ENCODE data around the gene HOXC12. TPM values are rescaled to one million over a fixed set of nuclear protein-coding genes. Genes with fewer than 3 reads are reported as not detected.

Gene HOXC12
- polyA plus RNA-seq, 1 experiment = 0.06 TPM

GRCh38 chr12:53975064-53975471 is 20.4 kb downstream of the HOXC12 start:
- H3K4me3 ChIP-seq (ENCODE audit: low read depth, low read length) = peak overlapping the region; percentile 64
- TF ChIP-seq, protein P1, sequence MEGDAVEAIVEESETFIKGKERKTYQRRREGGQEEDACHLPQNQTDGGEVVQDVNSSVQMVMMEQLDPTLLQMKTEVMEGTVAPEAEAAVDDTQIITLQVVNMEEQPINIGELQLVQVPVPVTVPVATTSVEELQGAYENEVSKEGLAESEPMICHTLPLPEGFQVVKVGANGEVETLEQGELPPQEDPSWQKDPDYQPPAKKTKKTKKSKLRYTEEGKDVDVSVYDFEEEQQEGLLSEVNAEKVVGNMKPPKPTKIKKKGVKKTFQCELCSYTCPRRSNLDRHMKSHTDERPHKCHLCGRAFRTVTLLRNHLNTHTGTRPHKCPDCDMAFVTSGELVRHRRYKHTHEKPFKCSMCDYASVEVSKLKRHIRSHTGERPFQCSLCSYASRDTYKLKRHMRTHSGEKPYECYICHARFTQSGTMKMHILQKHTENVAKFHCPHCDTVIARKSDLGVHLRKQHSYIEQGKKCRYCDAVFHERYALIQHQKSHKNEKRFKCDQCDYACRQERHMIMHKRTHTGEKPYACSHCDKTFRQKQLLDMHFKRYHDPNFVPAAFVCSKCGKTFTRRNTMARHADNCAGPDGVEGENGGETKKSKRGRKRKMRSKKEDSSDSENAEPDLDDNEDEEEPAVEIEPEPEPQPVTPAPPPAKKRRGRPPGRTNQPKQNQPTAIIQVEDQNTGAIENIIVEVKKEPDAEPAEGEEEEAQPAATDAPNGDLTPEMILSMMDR (IDR thresholded peaks at IDR 0.05; ENCODE audit: insufficient read depth, low read depth, low read length) = no peak
- ChIA-PET CTCF (interaction anchor here (0.6 to 2.3 kb wide), 5 partner anchors 10 to 362 kb away, joined by 3 to 14 read pairs (median 3); partner anchors contain the start of gene HOXC10), POLR2A (no interaction called here)
- H3K36me3 ChIP-seq (ENCODE audit: control insufficient read depth, insufficient read depth, low read length) = no peaks in the 10 kb centered on the region
- no peaks in the 10 kb centered on the region; the same call in none of the 2 replicates for H3K27me3 ChIP-seq (ENCODE audit: control insufficient read depth, insufficient read depth, low read length)
- DNase-seq (ENCODE audit: low read depth) = no peak

- H3K4me3 ChIP-seq (ENCODE audit: low read depth, low read length) = peak overlapping the region; percentile 64
- CTCF ChIA-PET = interaction anchor here (0.6 to 2.3 kb wide), 5 partner anchors 9 to 362 kb away, joined by 3 to 14 read pairs (median 4); partner anchors contain the start of genes HOXC10 and HOXC9
- TF ChIP-seq, protein P1 (IDR thresholded peaks at IDR 0.05; ENCODE audit: insufficient read depth, low read depth, low read length) = no peak
- DNase-seq (ENCODE audit: low read depth) = no peak
- POLR2A ChIA-PET = no interaction called here
- H3K36me3 ChIP-seq (ENCODE audit: control insufficient read depth, insufficient read depth, low read length) = no peaks in the 10 kb centered on the region
- no peaks in the 10 kb centered on the region; the same call in none of the 2 replicates for H3K27me3 ChIP-seq (ENCODE audit: control insufficient read depth, insufficient read depth, low read length)
Observed at GRCh38 chr12:53975479-53976152, 20.9 kb downstream of the HOXC12 start.

- DNase-seq (ENCODE audit: low read depth) = peak; percentile 75
- TF ChIP-seq, protein P1 (IDR thresholded peaks at IDR 0.05; ENCODE audit: insufficient read depth, low read depth, low read length) = no peak
- Histone ChIP-seq H3K27me3 (ENCODE audit: control insufficient read depth, insufficient read depth, low read length) (no peaks in the 10 kb centered on the region; the same call in none of the 2 replicates), H3K36me3 (ENCODE audit: control insufficient read depth, insufficient read depth, low read length) (no peaks in the 10 kb centered on the region), H3K4me3 (ENCODE audit: low read depth, low read length) (peak overlapping the region; percentile 17; the same call in 1 of the 2 replicates)
- ChIA-PET POLR2A (no interaction called here), CTCF (interaction anchor here (0.9 to 2.3 kb wide), 4 partner anchors 9 to 232 kb away, joined by 3 to 14 read pairs (median 6); partner anchors contain the start of genes HOXC10 and HOXC9)
Observed at GRCh38 chr12:53976172-53976822, 21.6 kb downstream of the HOXC12 start.

DNA sequence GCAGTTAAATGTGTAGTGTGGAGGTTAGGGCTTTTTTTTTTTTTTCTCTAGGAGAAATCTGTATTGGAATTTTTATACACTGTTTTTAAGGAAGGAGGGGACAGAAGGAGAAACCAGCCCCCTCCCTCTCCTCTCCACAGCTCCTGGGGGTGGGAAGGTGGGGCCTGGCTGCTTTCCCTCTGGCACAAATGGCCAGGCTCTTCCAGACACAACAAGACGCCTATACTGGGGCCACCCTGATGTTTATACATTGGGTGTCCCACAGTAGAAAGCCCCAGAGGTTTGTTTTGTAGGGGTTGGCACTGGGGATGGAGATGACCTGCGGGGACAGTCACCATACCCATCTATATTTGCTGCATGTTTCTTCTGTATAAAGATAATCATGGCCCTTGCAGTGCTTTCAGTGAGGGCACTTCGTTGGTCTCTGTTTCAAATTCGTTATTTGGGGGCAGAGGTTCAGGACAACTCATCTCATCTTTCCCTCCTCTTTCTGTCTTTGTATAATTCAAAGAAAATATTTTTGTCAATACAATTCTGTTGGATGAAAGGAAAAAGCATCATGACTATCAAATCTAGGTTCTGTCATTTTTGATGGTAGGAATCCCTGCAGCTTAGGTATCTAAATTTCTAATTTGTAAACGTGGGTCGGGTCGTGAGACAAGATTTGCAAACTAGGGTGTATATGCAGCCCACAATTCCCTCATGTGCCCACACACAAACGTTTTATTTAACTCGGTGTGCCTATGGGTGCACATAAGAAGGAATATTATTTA is 22.3 kb downstream of the HOXC12 start:
- DNase-seq (ENCODE audit: low read depth) = no peak
- Histone ChIP-seq H3K4me3 (ENCODE audit: low read depth, low read length) (no peak overlapping the region), H3K27me3 (ENCODE audit: control insufficient read depth, insufficient read depth, low read length) (no peaks in the 10 kb centered on the region; the same call in none of the 2 replicates), H3K36me3 (ENCODE audit: control insufficient read depth, insufficient read depth, low read length) (no peaks in the 10 kb centered on the region)
- TF ChIP-seq, protein P1 (IDR thresholded peaks at IDR 0.05; ENCODE audit: insufficient read depth, low read depth, low read length) = no peak
- ChIA-PET CTCF (interaction anchor here (0.9 to 2.3 kb wide), 4 partner anchors 8 to 231 kb away, joined by 3 to 14 read pairs (median 6); partner anchors contain the start of genes HOXC10 and HOXC9), POLR2A (no interaction called here)

Data from BJ (cell line).